Suprapubic skin (tissue), 4 donors: Measurements from ENCODE around the gene PLA2G4C. TPM values are rescaled to one million over a fixed set of nuclear protein-coding genes. Genes with fewer than 3 reads are reported as not detected.

Experiments used
- DNase-seq, 2 donors: peaks; one replicate each; pipeline ENCODE4 v3.0.0-alpha.2; 2019; ENCODE audit warnings: low spot score in 2 of 2
- H3K27ac ChIP-seq: fragments of 200-600 bp; sonication (generic); one replicate; pipeline ENCODE4 v1.5.1; 2019
- H3K27me3 ChIP-seq: fragments of 200-600 bp; sonication (generic); one replicate; pipeline ENCODE4 v1.5.1; 2019
- H3K36me3 ChIP-seq: fragments of 200-600 bp; sonication (generic); one replicate; pipeline ENCODE4 v1.5.1; 2019
- H3K4me1 ChIP-seq: fragments of 200-600 bp; sonication (generic); one replicate; pipeline ENCODE4 v1.5.1; 2019
- H3K4me3 ChIP-seq: fragments of 200-600 bp; sonication (generic); one replicate; pipeline ENCODE4 v1.5.1; 2019; ENCODE audit warnings: mild to moderate bottlenecking
- H3K9me3 ChIP-seq: fragments of 200-600 bp; sonication (generic); one replicate; pipeline ENCODE4 v1.5.1; 2019
- CTCF ChIP-seq, 2 donors: fragments of 200-600 bp in 1 of 2; fragments of 450-650 bp in 1 of 2; sonication (generic) in 1 of 2; IDR thresholded peaks; one replicate each; pipeline ENCODE4 v1.5.1; 2016 to 2019; ENCODE audit warnings: antibody characterized with exemption in 2 of 2, mild to moderate bottlenecking in 1 of 2, moderate library complexity in 1 of 2
- EP300 ChIP-seq: sonication (generic); formaldehyde crosslinking; IDR thresholded peaks from one replicate; pipeline ENCODE4 v1.6.1; 2017; ENCODE audit warnings: antibody characterized with exemption
- POLR2A ChIP-seq, 2 donors: fragments of 450-650 bp; IDR thresholded peaks; one replicate each; pipeline ENCODE4 v1.6.1; 2017; ENCODE audit warnings: antibody characterized with exemption in 2 of 2, mild to moderate bottlenecking in 2 of 2, moderate library complexity in 2 of 2
- POLR2AphosphoS5 ChIP-seq, 3 donors: sonication (generic); formaldehyde crosslinking; IDR thresholded peaks; one replicate each; pipeline ENCODE4 v1.6.1; 2017; ENCODE audit warnings: antibody characterized with exemption in 3 of 3
- WGBS: methylation state at CpG from one replicate; pipeline ENCODE4 v1.1.5; 2018; 5-methylcytosine and 5-hydroxymethylcytosine counted together
- total RNA-seq, 4 donors: library from RNA; depleted of rRNA; stranded (reverse); fragments of >200 nt; gene quantifications; one replicate each; pipeline ENCODE4 v1.1.0, GENCODE V29; 2016

Gene PLA2G4C
- total RNA-seq, 4 donors from 2014 or later = 1.4 to 9.1 (median 5.7) TPM

DNA sequence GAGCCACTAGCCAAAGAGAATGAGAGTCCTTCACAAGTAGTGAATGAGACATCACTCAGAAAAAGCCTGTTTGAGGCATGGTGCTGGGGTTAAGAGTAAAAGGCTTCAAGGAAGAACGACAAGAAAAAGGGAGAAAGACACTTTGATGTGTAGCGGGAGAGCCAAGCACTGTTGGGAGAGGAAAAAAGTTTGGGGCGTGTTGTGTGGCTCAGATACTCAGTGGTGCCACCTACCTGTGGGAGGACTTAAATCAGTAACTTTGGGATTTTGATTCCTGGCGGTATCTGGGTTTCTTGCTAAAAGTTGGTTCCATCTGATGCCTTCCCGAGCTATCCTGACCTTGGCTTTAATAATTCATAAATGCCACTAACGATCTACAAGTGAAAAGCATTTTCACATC, 103.9 kb downstream of the PLA2G4C start:
- Histone ChIP-seq H3K36me3 (no peaks in the 10 kb centered on the region), H3K27me3 (peaks cover 14% of the 10 kb centered on the region), H3K9me3 (no peaks in the 10 kb centered on the region), H3K4me3 (no peak overlapping the region), H3K4me1 (no peaks in the 10 kb centered on the region), H3K27ac (no peak overlapping the region)
- no peak for TF ChIP-seq POLR2AphosphoS5 (IDR thresholded peaks at IDR 0.05)
- no peak for TF ChIP-seq CTCF (IDR thresholded peaks at IDR 0.05)
- no peak for TF ChIP-seq POLR2A (IDR thresholded peaks at IDR 0.05)
- TF ChIP-seq EP300 = no peak
- 74% methylated on average over 6 of the region's 6 CpGs for WGBS
- no peak for DNase-seq

GRCh38 chr19:48004236-48004635, 106.4 kb downstream of the PLA2G4C start:
- Histone ChIP-seq H3K27me3 (peaks cover 21% of the 10 kb centered on the region), H3K9me3 (no peaks in the 10 kb centered on the region), H3K4me3 (no peak overlapping the region), H3K4me1 (no peaks in the 10 kb centered on the region), H3K27ac (no peak overlapping the region), H3K36me3 (no peaks in the 10 kb centered on the region)
- TF ChIP-seq POLR2AphosphoS5 (IDR thresholded peaks at IDR 0.05) = no peak
- no peak for TF ChIP-seq POLR2A (IDR thresholded peaks at IDR 0.05)
- TF ChIP-seq EP300 = no peak
- no peak for TF ChIP-seq CTCF (IDR thresholded peaks at IDR 0.05)
- WGBS = 74% methylated on average over 6 of the region's 6 CpGs
- DNase-seq = no peak

GRCh38 chr19:48000846-48001245, 109.8 kb downstream of the PLA2G4C start:
- no peak for DNase-seq
- H3K27me3 ChIP-seq = peaks cover 18% of the 10 kb centered on the region
- H3K36me3 ChIP-seq = no peaks in the 10 kb centered on the region
- H3K4me3 ChIP-seq = no peak overlapping the region
- H3K9me3 ChIP-seq = no peaks in the 10 kb centered on the region
- 75% methylated on average over 6 of the region's 6 CpGs for WGBS
- H3K4me1 ChIP-seq = no peaks in the 10 kb centered on the region
- no peak overlapping the region for H3K27ac ChIP-seq
- TF ChIP-seq CTCF (IDR thresholded peaks at IDR 0.05) = no peak
- TF ChIP-seq EP300 = no peak
- TF ChIP-seq POLR2AphosphoS5 (IDR thresholded peaks at IDR 0.05) = no peak
- TF ChIP-seq POLR2A (IDR thresholded peaks at IDR 0.05) = no peak

DNA sequence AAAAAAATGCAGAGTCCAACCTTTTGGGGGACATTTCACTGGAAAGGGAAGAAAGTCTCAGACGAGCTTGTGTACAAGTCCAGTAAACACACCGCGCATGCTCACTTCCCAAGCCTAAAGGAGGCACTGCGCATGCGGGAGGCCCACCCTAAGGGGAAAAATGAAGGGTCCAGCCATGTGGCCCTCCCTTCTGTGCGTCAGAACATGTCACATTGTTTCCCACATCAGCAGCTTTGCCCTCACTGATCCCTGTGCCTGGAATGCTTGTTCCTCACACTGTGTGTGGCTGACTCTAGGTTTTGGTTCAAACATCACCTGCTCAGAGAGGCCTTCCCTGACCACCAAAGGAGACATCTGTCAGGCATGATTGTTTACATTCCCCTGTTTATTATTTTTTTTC, 111.8 kb downstream of the PLA2G4C start:
- DNase-seq = no peak
- TF ChIP-seq EP300 (no peak), CTCF (IDR thresholded peaks at IDR 0.05) (no peak), POLR2AphosphoS5 (IDR thresholded peaks at IDR 0.05) (no peak), POLR2A (IDR thresholded peaks at IDR 0.05) (no peak)
- H3K27me3 ChIP-seq = peaks cover 18% of the 10 kb centered on the region
- WGBS = 81% methylated on average over 6 of the region's 6 CpGs
- no peaks in the 10 kb centered on the region for H3K9me3 ChIP-seq
- H3K4me3 ChIP-seq = no peak overlapping the region
- no peak overlapping the region for H3K27ac ChIP-seq
- no peaks in the 10 kb centered on the region for H3K36me3 ChIP-seq
- H3K4me1 ChIP-seq = no peaks in the 10 kb centered on the region

Other genes with a start within 250 kb of the PLA2G4C start
- under 1 TPM in 1 of 4 donors, not detected in 3; 0.32 TPM for gene SULT2A1, start 224.5 kb downstream of the PLA2G4C start, total RNA-seq
- gene BSPH1, start 118.6 kb downstream of the PLA2G4C start, total RNA-seq = not detected
- not detected for gene ELSPBP1, start 116.2 kb downstream of the PLA2G4C start, total RNA-seq
- gene CABP5, start 66.7 kb downstream of the PLA2G4C start, total RNA-seq = not detected
- 10 to 100 TPM; 30.0 to 66.1 (median 44.4) TPM for gene LIG1, start 59.5 kb upstream of the PLA2G4C start, total RNA-seq
- gene ZSWIM9, start 59.9 kb upstream of the PLA2G4C start, total RNA-seq = 1 to 10 TPM; 2.2 to 5.0 (median 4.0) TPM
- gene CARD8, start 145.1 kb upstream of the PLA2G4C start, total RNA-seq = 10 to 100 TPM; 11.5 to 40.6 (median 18.7) TPM
- not detected for gene ZNF114, start 159.3 kb upstream of the PLA2G4C start, total RNA-seq
- gene EMP3, start 214.7 kb upstream of the PLA2G4C start, total RNA-seq = 10 to 100 TPM in 3 of 4 donors, 1 to 10 TPM in 1; 9.3 to 22.5 (median 13.2) TPM